Measurements from ENCODE around the gene DNAH8. TPM values are rescaled to one million over a fixed set of nuclear protein-coding genes. Genes with fewer than 3 reads are reported as not detected.

DNAH8 gene
- polyA plus RNA-seq, 3 donors = not detected

DNA sequence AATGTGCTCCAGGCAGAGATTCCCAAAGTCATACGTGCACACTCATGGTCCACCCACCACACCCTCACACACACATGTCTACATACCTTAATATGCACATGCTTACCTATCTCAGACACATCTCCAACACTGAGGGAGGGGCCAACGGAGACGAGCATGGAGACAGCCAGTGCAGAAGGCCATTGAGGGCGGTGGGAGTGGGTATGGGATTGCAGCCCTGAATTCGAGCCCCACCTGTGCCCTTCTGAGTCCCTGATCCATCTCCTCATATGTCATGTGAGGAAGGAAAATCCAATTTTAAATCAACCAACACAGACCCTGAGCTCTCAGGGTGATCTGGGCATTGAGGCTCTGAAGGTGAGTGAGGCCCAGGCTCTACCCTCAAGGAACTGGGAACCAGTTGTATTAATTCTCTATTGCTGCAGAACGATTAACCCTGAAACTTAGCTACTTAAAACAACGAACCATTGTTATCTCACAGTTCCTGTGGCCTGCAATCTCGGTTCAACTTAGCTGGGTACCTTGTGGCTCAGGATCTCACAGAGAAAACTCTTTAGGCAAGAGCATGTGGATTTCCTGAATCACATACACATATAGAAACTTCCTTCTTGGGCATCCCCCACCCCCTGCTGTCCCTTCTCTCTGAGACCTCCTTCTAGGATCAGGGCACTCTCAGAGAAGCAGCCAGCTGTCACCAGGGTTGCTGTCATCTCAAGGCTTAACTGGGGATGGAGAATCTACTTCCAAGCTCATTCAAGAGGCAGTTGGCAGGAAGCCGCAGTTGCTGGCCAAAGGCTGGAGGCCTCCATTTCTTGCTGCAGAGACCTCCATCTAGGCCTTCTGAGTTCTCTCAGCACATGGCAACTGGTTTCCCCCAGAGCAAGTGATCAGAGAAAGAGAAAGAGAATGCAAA lies 361.8 kb downstream of the DNAH8 start:
- Histone ChIP-seq H4K20me1 (ENCODE audit: insufficient read depth, low read length) (no peaks in the 10 kb centered on the region), H3K4me1 (ENCODE audit: control insufficient read depth in 1 of 2, insufficient read depth in 2 of 2, low read length in 2 of 2) (no peaks in the 10 kb centered on the region), H3K27ac (ENCODE audit: low read depth in 1 of 2, low read length in 2 of 2) (no peak overlapping the region), H3K36me3 (replicated peaks in 1 of 2; ENCODE audit: control insufficient read depth in 1 of 2, insufficient read depth in 2 of 2, low read length in 2 of 2) (no peaks in the 10 kb centered on the region), H3K27me3 (ENCODE audit: control insufficient read depth in 2 of 2, insufficient read depth in 2 of 2, low read length in 2 of 2) (no peaks in the 10 kb centered on the region), H3K4me3 (replicated peaks in 1 of 3; ENCODE audit: low read depth in 2 of 3, low read length in 3 of 3) (no peak overlapping the region), H3K9me3 (replicated peaks in 1 of 2; ENCODE audit: control insufficient read depth in 1 of 2, insufficient read depth in 1 of 2, low read length in 2 of 2) (no peaks in the 10 kb centered on the region), H3K4me2 (replicated peaks; ENCODE audit: extremely low read depth, low read length, poor library complexity, severe bottlenecking) (no peak overlapping the region), H3K9ac (ENCODE audit: insufficient read depth, low read length, poor library complexity, severe bottlenecking) (no peak overlapping the region), H3K79me2 (ENCODE audit: insufficient read depth, low read length) (no peaks in the 10 kb centered on the region), H2AFZ (ENCODE audit: insufficient read depth, low read depth, low read length, poor library complexity, severe bottlenecking) (no peak overlapping the region)
- peaks cover 0 to 2% (median 0%) of the 10 kb centered on the region in 7 donors for H3K9me3 Mint-ChIP-seq
- DNase-seq = no peak
- H3K27ac Mint-ChIP-seq = no peak overlapping the region
- 61% methylated on average over 4 of the region's 9 CpGs for WGBS (ENCODE audit: insufficient coverage)
- H3K4me3 Mint-ChIP-seq = peak overlapping the region in 1 of 2 donors; percentile 40
- no peak for TF ChIP-seq CTCF (IDR thresholded peaks at IDR 0.05)
- H3K4me1 Mint-ChIP-seq = no peaks in the 10 kb centered on the region
- intact Hi-C loops (cut with micrococcal nuclease) = no loop called here
- H3K27me3 Mint-ChIP-seq (ENCODE audit: low read depth in 3 of 3) = peaks cover 0 to 10% (median 9%) of the 10 kb centered on the region in 3 donors
- H3K36me3 Mint-ChIP-seq = no peaks in the 10 kb centered on the region

DNA sequence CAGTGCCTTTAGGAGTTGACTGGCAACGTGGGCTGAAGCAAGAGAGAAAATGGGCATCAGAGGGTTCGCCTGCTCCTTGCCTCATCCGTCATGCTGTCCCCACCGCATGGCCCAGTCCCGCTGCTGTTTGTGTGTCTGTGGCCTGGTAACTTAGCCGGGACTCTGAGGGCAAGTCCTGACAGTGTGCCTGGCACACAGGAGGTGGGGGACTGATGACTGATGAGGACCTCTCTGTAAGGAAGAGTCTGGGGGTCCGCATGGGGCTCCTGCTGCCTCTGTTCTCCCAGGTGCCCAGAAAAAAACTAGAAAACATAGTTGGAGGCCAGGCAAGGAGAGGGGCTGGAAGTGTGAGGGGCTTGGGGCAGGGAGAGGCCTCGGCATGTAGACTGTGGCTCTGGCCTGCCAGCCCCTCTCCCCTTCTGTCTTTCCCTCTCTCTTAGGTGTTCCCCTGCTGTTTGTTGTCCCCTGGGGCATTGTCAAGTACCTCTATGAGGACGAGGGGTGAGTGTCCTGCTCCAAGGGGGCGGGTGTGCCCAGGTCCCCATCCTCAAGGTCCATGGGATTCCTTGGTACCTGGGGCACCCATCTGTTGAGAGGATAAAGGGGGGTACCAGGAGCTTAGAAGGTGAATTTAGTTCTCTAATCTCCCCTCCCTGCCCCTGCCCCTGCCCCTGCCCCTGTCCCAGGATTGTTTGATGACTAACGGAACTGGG lies 362.9 kb downstream of the DNAH8 start:
- Histone ChIP-seq H3K4me3 (replicated peaks in 1 of 3; ENCODE audit: low read depth in 2 of 3, low read length in 3 of 3) (no peak overlapping the region), H4K20me1 (ENCODE audit: insufficient read depth, low read length) (no peaks in the 10 kb centered on the region), H3K79me2 (ENCODE audit: insufficient read depth, low read length) (no peaks in the 10 kb centered on the region), H3K27ac (ENCODE audit: low read depth in 1 of 2, low read length in 2 of 2) (no peak overlapping the region), H3K4me1 (ENCODE audit: control insufficient read depth in 1 of 2, insufficient read depth in 2 of 2, low read length in 2 of 2) (no peaks in the 10 kb centered on the region), H2AFZ (ENCODE audit: insufficient read depth, low read depth, low read length, poor library complexity, severe bottlenecking) (no peak overlapping the region), H3K4me2 (replicated peaks; ENCODE audit: extremely low read depth, low read length, poor library complexity, severe bottlenecking) (no peak overlapping the region), H3K27me3 (ENCODE audit: control insufficient read depth in 2 of 2, insufficient read depth in 2 of 2, low read length in 2 of 2) (no peaks in the 10 kb centered on the region), H3K36me3 (replicated peaks in 1 of 2; ENCODE audit: control insufficient read depth in 1 of 2, insufficient read depth in 2 of 2, low read length in 2 of 2) (no peaks in the 10 kb centered on the region), H3K9ac (ENCODE audit: insufficient read depth, low read length, poor library complexity, severe bottlenecking) (no peak overlapping the region), H3K9me3 (replicated peaks in 1 of 2; ENCODE audit: control insufficient read depth in 1 of 2, insufficient read depth in 1 of 2, low read length in 2 of 2) (no peaks in the 10 kb centered on the region)
- TF ChIP-seq CTCF (IDR thresholded peaks at IDR 0.05) = no peak
- WGBS (ENCODE audit: insufficient coverage) = 98% methylated on average over 8 of the region's 11 CpGs
- Mint-ChIP-seq H3K4me3 (no peak overlapping the region), H3K9me3 (peaks cover 0 to 2% (median 0%) of the 10 kb centered on the region in 7 donors), H3K27me3 (ENCODE audit: low read depth in 3 of 3) (peaks cover 2 to 10% (median 9%) of the 10 kb centered on the region in 3 donors), H3K36me3 (no peaks in the 10 kb centered on the region), H3K4me1 (no peaks in the 10 kb centered on the region), H3K27ac (peak overlapping the region in 1 of 7 donors; percentile 75)
- DNase-seq = no peak
- intact Hi-C loops (cut with micrococcal nuclease) = no loop called here

Data from CD14-positive monocyte (primary cell).